A204.1 (cell line): Measurements from ENCODE around the gene AIF1.

Experiments
- FAIRE-seq: peaks from 2 replicates; lab custom pipeline; 2012; peaks lifted over from hg19 to GRCh38; lab: Jason Lieb, UNC

AIF1 gene

GRCh38 chr6:31614684-31615578 is at the start of gene AIF1:
Gene AIF1, plus strand, starts transcription at chr6:31615234. Its CDS starts 96 bp downstream, at chr6:31615330.
- FAIRE-seq, result no peak

- no peak for FAIRE-seq
Measured at GRCh38 chr6:31567531-31568370, 47.3 kb upstream of the AIF1 start.

GRCh38 chr6:31568537-31568961 is 46.5 kb upstream of the AIF1 start:
- no peak for FAIRE-seq

- FAIRE-seq, result no peak
Measured at GRCh38 chr6:31569861-31570536, 45.0 kb upstream of the AIF1 start.

- no peak for FAIRE-seq
Measured at GRCh38 chr6:31572041-31572911, 42.8 kb upstream of the AIF1 start, which contains the start of gene LTA. Gene LTA, plus strand, starts transcription at chr6:31572289. Its CDS starts 454 bp downstream, at chr6:31572743.

- no peak for FAIRE-seq
Measured at GRCh38 chr6:31573239-31574105, 41.6 kb upstream of the AIF1 start.

- FAIRE-seq, result no peak
Measured at GRCh38 chr6:31574106-31575061, 40.6 kb upstream of the AIF1 start.

- FAIRE-seq, result no peak
Measured at GRCh38 chr6:31575335-31575901, 39.6 kb upstream of the AIF1 start, which contains the start of gene TNF. Gene TNF, plus strand, starts transcription at chr6:31575565. Its CDS starts 177 bp downstream, at chr6:31575742.

- no peak for FAIRE-seq
Measured at GRCh38 chr6:31575952-31576685, 38.9 kb upstream of the AIF1 start.

GRCh38 chr6:31576897-31577578 is 38.0 kb upstream of the AIF1 start:
- no peak for FAIRE-seq

GRCh38 chr6:31577579-31577966 is 37.5 kb upstream of the AIF1 start:
- no peak for FAIRE-seq

GRCh38 chr6:31578184-31579118 is 36.6 kb upstream of the AIF1 start:
- no peak for FAIRE-seq

- no peak for FAIRE-seq
Measured at GRCh38 chr6:31579119-31579505, 35.9 kb upstream of the AIF1 start.

GRCh38 chr6:31579546-31580437 is 35.2 kb upstream of the AIF1 start:
- FAIRE-seq, result no peak

GRCh38 chr6:31580438-31580740 is 34.6 kb upstream of the AIF1 start:
- no peak for FAIRE-seq
